Suppressor macrophage (primary cell): Measurements from ENCODE around the gene TMC3.
"Not testable (repeated sequence)": the region's sequence is repeated elsewhere in the genome, so short reads cannot be mapped to it uniquely, and the experiment has no call there.

ENCODE experiments used
- DNase-seq, 4 experiments: peaks; one replicate each; pipeline ENCODE4 v3.0.0-alpha.2; 2020 to 2022
- total RNA-seq, 17 experiments: gene quantifications; one replicate each; lab custom pipeline; 2026; ENCODE audit warnings: mixed read lengths in 6 of 17, inconsistent platforms in 3 of 17; lab: John Stamatoyannopoulos, UW

The TMC3 gene
- 0 to 2.4 (median 0) reads per million in 17 experiments for total RNA-seq

DNA sequence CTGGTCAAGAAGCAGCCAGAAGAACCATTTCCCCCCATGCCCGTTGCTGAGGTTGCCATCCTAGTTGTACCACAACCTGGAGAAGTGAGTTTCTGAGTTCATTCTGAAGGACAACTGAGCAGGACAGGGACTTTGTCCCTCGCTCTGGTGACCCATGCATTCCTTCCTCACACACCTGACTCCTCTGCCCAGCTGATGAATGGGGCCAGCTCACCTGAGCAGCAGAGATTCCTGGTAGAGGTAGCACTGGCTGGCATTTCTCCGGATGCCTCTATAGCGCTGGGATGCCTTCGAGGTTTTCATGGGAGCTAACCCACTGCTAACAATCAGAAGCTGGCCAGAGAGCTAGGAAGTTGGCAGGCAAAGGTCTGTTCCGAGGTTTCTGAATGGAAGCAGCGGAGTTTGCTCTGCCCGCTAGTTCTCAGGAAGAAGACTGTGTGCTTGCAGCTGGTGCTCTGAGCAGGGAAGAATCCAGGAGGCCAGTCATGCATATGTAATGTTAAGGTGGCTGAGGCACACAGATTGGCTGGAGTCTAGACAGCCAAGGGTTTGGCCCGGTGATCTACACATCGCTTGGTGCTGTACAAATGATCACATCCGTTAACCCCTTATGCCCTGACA lies at the start of gene TMC3:
Gene TMC3, minus strand, starts transcription at position 439 of the 621 bp plus-strand sequence. Its CDS starts 136 bp downstream, at position 303.
- no peak for DNase-seq

DNA sequence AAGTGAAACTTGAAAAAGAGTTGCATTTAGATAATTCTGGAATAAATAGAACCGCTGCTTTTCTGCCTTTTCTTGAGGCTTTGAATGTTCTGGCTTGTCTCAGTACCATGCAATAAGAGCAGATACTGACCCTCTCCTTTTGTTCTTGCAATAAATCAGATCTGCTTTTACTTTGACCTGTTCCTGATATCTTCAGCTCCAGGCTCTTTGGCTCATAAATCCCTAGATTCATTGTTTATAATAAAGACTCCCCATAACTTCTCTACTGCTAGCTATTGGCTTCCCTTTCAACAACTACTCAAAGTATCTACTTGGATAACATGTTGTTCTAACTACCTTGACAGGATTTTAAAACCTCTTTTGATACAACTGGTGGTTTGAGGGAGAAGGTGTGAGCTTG lies 47.4 kb upstream of the TMC3 start:
- DNase-seq, result no peak

DNA sequence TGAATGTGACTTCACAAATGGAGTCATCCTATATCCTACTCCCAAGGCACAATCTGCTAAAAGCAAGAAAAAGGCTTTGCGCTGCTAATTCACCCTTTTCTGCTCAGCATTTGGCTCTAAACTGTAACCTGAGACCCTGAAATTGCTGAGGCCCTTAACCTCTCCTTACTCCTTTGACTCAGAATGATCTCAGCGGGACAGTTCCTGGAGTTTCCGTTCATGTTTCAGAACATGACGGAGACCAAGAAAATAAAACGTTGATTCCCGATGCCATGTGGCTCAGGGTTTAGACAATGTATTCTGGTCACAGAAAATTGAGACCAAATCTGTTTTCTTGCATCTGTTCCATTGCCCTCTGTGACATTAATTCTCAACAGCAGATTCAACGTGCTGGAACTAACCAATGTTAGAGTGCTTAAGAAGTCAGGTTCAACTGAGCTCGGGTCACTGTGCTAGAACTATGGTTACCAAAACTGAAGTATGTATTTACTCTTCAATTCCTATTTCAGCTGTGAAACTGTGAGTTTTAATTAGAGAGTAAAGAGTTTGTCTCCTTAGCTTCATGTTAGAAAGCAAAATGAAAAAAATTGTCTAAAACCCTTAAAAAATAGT lies 45.4 kb upstream of the TMC3 start:
- DNase-seq, result no peak

DNA sequence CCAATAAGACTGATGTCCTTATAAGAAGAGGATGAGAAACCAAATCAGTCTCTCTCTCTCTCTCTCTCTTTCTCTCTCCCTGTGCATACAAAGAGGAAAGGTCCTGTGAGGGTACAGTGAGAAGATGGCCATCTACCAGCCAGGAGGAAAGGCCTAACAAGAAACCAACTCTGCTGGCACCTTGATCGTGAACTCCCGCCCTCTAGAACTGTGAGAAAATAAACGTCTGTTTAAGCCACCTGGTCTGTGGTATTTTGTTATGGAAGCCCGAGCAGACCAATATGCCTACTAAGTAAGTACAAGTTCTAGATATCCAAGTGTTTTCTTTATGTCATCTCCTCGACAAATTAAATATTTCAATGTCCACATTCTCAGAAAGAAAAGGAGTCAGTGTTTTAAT lies 44.9 kb upstream of the TMC3 start:
- no peak for DNase-seq

DNA sequence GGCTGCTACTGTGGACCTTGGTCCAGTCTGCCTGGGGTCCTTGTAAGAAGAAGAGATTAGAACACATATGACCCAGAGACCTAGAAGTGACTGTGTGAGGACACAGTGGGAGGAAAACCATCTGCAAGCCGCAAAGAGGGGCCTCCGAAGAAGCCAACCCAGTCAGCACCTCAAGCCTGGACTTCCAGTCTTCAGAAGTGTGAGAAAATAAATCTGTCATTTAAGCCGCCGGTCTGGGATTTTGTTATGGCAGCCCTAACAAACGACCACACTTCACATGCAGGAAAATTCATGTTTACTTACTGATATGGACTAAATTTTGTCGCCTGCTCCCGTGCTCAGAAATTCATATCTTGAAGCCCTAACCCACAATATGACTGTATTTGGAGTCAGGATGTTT lies 44.4 kb upstream of the TMC3 start:
- no peak for DNase-seq

DNA sequence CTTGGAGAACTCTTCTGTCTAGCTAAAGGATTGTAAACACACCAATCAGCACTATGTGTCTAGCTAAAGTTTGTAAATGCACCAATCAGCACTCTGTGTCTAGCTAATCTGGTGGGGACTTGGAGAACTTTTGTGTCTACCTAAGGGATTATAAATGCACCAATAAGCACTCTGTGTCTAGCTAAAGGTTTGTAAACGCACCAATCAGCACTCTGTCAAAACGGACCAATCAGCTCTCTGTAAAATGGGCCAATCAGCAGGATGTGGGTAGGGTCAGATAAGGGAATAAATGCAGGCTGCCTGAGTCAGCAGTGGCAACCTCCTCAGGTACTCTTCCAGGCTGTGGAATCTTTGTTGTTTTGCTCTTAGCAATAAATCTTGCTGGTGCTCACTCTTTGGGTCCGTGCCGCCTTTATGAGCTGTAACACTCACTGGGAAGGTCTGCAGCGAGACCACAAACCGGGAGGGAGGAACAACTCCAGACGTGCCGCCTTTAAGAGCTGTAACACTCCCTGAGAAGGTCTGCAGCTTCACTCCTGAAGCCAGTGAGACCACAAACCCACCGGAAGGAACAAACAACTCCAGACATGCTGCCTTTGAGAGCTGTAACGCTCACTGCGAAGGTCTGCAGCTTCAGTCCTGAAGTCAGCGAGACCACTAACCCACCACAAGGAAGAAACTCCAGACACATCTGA lies 40.4 kb upstream of the TMC3 start:
- DNase-seq, result not testable (repeated sequence)

DNA sequence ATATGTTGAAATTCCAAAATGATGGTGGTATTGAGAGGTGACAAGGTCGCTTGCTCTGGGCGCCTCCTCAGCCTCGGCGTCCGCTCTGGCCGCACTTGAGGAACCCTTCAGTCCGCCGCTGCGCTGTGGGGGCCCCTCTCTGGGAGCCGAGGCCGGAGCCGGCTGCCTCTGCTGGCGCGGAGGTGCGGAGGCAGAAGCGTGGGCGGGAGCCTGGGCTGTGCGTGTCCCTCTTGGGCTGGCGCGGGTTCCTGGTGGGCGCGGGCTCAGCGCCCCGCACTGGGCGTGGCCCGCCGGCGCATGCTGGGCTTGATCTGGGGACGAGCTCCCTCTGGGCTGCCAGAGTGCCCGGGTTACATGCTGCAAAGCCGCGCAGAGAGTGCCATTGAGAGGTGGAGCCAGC lies 39.8 kb upstream of the TMC3 start:
- no peak for DNase-seq

DNA sequence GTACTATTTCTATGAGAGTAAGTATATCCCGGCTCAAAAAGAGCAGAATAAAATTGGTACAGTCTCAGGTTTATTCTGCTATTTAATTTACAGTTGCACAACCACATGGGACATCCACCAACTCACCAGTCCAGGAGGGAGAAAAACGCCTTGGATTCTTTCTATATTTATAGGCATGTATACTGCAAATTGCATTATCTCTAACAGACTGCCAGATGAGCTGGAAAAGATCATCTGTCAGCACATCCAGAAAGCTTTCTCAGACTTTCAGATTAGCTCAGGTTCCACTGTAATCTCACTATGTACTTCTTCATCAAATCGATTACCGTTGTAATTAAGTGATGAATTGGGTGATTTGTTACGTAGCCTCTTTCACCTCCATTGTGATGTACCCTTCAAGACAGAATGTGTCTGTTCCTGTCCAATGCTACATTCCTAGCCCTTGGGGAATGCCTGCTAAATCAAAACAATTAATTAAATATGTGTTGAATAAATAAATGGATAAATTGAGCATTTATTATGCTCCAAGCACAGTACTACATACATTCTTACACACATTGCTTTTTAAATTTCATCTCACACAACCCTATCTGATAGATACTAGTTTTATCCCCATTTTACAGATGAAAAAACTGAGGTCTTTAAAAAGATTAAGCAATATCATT lies 38.1 kb upstream of the TMC3 start:
- no peak for DNase-seq

DNA sequence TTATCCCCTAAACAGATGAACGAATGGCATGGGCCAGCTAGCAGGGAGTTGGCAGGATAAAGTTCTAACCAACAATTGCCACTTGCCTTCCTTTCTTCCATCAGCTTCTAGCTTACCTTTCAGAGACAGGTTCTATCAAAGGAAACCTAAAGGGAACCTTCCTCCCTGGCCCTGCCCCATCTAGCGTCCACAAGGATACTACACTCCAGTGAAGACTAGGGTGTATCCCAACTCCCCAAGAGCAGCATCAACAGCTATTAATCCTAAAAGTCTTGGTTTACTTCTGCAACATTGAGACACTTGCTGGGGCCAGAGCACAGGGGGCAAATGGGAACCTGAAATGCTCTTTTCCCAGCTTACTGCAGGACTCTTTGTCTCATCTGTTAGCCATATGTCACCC lies 37.0 kb upstream of the TMC3 start:
- no peak for DNase-seq

DNA sequence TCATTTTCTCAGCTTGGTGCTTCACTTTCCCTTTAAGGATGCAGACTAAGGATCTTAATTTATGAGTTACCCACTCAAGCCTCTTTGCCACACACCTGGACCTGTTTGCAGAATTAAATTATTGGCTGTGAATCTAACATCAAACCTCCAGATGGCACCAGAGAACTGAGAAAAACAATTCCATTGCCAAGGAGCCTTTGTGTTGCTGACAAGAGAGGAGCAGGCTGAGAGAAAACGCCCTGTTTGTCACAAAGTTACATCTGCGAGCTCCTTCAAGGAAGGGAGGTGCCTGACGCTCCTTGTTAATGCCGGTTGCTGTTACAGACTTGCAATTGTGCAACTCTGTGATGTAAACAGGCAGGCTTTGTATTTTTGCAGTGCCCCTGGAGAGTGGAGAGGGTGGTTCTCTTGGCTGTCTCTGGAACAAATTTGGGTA lies 36.3 kb upstream of the TMC3 start:
- peak; percentile 35 to 51 (median 44) for DNase-seq

DNA sequence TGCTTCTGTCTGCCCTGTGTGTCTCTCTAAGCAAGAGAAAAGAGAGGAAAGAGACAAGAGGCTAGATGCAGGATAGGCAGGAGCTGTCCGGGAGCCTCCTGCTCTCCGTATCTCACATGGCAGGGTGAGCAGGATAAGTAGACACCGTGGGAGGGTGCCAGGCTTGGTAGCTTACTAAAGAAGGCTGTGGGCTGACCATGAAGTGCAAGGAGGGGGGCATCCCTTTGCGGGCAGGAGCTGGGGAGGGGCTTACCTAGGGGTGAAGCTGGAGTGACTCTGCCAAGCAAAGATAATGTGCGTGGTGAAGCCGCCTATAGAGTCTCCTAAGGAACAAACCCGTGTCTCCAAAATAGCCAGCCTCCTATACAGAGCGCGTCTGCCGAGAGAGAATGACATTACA lies 33.7 kb upstream of the TMC3 start:
- DNase-seq, result no peak

DNA sequence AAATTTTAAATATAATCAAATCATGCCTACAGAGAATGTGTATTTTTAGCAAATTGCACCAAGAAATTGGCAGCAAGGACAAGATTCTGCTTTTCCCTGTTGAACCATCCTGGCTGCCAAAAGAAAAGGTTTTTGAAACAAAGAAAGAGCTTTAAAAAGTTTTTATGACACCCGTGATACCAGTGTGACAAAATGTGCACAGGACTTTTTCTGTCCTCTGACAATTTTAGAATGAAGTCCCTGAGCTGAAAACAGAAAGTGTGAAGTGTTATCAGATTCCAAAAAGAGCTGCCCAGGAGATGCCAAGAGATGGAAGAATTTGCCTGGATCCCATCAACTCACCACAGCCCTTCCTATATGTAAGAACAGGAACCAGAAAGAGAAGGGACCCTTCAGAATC lies 33.2 kb upstream of the TMC3 start:
- DNase-seq, result no peak

DNA sequence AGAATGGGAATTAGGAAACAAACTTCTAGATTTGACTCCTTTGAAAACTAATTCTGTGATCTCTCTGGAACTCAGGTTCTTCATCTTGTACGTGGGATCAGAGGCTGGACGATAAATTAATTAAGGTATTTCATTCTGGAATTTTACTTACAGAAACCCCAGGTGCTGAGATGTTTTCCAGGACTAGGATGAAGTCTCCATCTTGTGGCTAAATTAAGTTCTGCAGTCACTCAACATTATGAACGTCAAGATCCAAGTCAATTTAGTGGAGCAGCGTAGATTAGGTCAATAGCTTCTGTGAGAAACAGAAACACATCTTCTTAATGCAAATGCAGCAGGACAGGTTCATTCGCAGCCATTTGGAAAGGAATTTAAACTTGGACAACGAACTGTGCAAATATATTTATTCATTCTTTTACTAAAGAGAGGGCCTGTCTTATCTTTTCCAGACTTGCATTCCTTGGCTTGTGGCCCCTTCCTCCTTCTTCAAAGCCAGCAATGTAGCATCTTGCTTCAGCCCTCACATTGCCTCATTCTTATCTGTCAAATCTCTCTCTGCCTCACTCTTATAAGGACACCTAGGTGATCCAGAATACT lies 26.7 kb upstream of the TMC3 start:
- DNase-seq, result peak; percentile 50 to 71 (median 56)

DNA sequence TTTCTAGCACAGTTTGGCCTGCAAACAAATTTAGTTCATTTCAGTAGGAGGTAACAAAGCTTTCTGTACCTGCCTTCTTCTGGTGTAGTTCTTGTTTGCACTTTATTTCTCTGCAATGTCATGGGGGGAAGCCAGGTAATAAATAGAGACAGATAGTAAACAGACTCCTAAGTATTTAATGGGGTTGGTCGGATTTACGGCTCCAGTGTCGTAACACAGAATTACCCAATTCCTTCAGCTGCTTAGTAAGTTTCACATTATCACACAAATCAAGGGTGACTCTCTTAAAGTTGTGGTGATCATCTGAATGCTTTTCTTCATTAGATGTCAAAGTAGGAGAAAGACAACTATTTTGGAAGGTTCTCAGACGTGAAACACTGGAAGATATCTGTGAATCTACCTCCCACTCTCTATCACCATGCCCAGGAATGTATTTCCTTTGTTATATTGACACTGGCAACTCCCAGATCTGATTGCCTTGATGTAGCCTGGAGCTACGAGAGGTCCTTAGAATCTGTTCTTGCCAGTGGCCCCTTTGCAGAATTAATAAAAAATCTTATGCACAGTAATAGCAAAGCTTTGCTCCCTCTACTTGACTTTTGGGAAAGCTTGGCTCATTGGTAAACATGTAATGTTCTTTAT lies 25.0 kb upstream of the TMC3 start:
- peak in 3 of 4 experiments; percentile 5 to 41 (median 26) for DNase-seq

DNA sequence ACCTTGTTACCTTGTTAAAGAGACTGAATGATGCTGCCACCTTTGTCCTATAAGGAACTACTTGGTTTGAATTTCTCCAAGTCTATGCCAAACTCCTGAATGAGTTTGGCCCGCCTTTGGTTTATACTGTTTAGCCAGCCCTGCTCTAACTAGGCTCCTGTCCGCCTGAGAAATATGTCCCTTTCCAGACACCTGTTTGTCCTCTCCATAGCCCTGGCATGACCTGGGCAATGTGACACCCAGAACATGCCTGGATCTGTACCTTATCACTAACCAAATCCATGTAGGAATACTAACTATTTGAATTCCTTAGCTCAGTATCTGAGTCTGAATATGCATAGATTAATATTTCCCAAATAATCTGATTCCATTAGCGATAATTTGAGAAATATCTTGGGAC lies 24.4 kb upstream of the TMC3 start:
- DNase-seq, result no peak

DNA sequence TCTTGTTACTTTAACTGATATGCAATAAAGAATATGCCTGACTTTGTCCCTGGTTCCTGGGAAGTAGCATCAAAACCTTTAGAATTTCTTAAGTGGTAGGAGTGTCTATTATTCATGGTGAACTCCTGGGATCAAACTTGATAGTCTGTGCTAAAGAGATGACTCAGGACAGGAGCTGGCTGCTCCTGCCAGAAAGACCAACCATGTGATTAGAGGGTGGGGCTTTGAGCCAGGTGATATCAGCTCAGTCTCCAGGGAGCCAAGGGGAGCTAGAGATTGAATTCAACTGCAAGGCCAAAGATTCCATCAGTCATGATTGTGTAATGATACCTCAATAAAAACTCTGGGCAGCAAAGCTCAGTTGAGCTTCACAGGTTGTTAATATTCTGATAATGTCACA lies 20.6 kb upstream of the TMC3 start:
- no peak for DNase-seq

DNA sequence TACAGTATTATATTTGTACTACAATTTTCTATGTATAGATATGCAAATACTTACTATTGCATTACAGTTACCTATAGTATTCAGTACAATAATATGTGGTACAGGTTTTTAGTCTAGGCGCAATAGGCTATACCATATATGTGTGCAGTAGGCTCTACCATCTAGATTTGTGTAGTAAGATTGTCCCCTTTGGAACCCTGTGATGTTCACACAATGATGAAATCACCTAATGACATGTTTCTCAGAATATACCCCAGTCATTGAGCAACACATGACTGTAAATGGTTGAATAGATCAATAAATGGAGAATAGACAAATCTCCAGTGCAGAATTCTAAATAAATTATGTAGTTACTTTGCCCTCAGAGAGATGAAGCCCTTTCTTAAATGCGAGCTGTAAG lies 17.6 kb upstream of the TMC3 start:
- no peak for DNase-seq

DNA sequence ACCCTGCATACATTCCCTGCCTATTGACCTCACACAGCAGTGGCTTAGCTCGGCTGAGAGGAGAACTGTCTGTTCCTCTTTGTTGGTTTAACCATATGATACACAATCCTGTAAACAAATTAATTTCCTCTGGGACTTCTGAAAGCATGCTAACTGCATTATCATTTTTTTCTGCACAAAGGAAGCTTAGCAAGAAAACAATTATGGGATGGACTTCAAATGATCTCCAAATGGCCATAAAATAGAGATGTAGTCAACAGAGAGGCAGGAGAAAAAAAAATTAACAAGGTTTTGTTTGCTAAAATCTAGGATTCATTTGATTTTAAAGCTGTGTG lies 14.4 kb upstream of the TMC3 start:
- peak in 1 of 4 experiments; percentile 23 for DNase-seq

DNA sequence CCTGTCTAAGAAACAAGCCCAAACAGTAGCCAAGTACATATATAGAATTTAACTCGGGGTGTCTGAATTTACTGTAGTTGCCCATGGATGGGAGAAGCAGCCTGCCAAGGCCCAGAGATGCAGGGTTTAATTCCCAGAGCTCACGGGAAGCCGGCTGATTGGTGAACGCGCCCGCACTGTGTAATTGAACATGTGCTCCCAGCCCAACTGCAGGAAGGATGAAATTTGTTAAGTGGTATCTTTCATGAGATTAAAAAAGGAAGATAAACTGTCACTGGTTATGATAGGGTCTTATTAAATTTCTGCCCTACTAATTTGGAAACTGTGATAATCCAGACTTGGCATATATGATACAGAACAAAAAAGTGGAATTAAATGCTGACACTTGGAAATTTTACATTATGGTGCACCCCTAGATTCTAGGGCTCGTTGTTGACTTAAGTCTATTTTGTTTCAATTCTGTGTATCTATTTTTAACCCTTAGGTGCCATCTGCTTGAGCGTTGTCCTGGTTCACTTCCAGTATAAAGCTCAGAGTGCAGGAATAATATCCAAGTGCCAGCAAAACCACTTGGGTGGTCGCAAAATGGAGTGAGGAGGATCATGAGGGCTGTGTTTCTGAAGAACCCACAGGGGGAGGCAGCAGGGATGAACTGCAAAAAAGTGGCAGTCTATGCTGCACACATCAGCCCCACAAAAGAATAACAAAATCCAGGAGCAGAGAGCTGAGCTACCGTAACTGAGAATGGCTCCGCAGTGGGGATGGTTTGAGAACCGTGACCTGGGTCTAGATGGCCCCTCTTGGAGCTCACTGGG lies 13.8 kb upstream of the TMC3 start:
- no peak for DNase-seq

DNA sequence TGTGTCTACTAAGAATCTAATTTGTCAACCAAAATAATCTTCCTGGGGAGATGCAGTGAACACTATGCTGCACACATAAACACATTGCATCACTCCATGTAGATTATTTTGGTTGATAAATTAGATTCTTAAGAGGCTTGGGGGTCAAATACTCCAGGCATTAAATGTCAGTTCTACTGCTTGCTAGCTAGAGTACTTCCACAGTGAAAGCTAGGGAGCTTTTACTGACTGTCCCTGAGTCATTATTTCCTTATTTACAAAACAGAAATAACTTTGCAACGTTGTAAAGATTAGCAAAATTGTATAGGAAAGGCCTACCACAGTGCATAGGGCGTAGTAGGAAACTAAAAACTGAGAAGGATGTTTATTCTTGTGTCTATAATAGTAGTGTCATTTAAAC lies 12.9 kb upstream of the TMC3 start:
- peak in 2 of 4 experiments; percentile 30 to 42 for DNase-seq

DNA sequence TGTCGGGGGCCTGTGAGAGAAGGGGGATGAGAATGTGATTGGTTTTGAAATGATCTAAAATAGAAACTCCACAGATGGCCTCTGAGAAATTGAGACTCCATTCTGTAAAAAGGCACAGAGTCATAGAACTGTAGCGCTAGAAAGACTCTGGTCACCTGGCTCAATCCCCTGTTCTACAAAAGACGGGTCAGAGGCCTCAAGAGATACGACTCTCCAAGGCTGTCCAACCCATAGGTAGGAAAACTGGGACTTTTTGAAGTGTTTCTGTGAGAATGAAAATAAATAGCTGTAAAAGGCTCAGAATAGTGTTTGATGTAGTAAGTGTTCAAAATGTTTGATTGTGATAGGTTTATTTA lies 11.7 kb upstream of the TMC3 start:
- DNase-seq, result no peak
